OCI-LY1 (cell line): ENCODE measurements around the gene HAAO.

ENCODE experiments used
- EZH2 ChIP-seq: fragments of 200-600 bp; sonication (generic), shearing (Covaris generic); IDR thresholded peaks from 2 replicates; pipeline ENCODE4 v1.8.0; 2017; ENCODE audit warnings: borderline replicate concordance, mixed run types, mild to moderate bottlenecking, antibody characterized with exemption, low read length, moderate library complexity, mixed read lengths
- TF ChIP-seq, protein P1 (sequence below): fragments of 200-600 bp; sonication (generic), shearing (Covaris generic); IDR thresholded peaks from 2 replicates; pipeline ENCODE4 v1.5.1; 2017; ENCODE audit warnings: mild to moderate bottlenecking, antibody characterized with exemption, low read length, moderate library complexity, mixed read lengths

DNA sequence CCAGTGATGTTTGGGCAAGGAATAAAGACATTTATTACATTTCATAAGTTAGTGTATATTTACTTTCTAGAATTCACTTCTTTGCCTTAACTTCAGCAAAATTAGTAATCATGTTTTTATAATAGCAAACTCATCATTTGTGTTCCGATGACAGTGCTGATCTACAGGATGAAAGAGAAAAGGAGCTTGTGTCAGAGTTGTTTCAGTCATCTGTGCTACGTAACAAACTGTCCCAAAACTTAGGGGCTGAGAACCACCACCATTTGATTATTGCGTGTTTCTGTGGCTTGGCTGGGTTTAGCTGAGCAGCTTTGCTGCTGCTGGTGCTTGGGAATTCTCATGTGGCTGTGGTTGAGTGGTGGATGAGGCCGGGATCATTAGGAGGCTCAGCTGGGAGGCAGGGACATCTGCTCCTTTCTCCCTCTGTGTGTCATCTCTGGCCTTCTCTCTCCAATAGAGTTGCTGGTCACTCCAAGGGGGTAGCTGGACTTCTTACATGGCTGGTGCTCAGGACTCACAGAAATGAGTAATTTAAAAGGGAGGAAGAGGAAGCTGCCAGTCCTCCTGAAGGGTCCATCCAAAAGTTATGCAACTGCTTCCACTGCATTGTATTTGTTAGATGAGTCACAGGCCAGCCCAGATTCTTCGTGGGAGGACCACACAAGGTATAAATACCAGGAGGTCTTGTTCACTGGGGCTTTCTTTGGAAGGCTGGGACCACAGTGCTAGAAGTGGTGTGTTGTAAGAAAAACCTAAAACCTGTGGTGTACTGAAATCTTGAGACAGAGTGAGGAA, 43.4 kb upstream of the HAAO start:
- TF ChIP-seq, protein P1, sequence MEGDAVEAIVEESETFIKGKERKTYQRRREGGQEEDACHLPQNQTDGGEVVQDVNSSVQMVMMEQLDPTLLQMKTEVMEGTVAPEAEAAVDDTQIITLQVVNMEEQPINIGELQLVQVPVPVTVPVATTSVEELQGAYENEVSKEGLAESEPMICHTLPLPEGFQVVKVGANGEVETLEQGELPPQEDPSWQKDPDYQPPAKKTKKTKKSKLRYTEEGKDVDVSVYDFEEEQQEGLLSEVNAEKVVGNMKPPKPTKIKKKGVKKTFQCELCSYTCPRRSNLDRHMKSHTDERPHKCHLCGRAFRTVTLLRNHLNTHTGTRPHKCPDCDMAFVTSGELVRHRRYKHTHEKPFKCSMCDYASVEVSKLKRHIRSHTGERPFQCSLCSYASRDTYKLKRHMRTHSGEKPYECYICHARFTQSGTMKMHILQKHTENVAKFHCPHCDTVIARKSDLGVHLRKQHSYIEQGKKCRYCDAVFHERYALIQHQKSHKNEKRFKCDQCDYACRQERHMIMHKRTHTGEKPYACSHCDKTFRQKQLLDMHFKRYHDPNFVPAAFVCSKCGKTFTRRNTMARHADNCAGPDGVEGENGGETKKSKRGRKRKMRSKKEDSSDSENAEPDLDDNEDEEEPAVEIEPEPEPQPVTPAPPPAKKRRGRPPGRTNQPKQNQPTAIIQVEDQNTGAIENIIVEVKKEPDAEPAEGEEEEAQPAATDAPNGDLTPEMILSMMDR: no peak
- TF ChIP-seq EZH2: no peak
